ENCODE data around the gene STAT5B.

STAT5B gene

DNA sequence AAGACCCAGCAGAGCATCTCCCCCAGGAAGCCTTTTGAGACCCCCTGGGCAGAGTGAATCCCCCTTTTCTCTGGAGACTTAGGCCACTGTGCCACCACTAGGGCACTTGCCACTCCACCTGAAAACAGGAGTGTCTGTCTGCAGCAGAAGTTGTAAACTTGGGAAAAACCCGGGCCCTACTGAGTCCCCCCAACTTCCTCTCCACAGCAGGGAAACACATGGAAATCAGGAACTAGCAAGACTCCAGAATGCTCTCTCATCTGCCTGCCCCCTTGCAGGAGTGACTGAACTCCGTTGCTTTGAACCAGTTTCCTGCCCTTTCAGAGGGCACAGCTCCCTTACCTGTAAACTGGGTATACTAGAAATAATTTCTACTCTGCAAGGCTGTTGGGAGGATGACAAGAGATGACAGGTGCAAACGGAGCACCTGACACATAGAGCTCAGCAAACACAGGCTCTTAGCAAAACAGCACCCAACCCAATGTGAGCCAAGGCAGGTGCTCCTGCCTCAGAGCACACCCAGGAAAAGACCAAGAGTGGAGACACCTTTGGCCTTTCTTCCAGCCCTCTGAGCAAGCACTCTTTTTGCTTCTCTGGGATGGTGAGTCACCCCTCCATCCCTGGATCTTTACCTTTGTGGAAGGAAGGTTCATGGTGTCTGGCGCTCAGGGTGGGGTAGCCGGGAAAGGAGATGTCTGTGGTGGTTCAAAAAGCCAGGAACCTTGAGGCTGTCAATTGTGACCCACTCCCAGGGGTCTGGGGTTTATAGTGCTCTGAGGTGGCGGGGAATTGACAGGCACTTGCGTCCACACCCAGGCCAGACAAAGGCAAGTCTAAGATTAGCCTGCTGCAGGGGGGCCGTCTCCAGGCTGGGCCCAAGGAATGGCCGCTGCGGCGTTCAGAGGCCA, 91.2 kb downstream of the STAT5B start, which contains the start of gene HCRT:
HCRT (minus strand) TSS at position 740 of the 908 bp plus-strand sequence; CDS start at position 653, 87 bp downstream.
- no peaks in the 10 kb centered on the region for H3K9me3 ChIP-seq (ENCODE audit: control insufficient read depth, low read depth, low read length)
- no peak within 1 kb of the TSS for H3K9ac ChIP-seq (ENCODE audit: low read length)
- H3K4me1 ChIP-seq (ENCODE audit: control insufficient read depth, low read depth, low read length), result peaks cover 14% of the 10 kb centered on the region
- H3K36me3 ChIP-seq (ENCODE audit: control insufficient read depth, low read depth, low read length), result no peaks in the 10 kb centered on the region
- H3K27ac ChIP-seq (ENCODE audit: low read length), result no peak within 1 kb of the TSS
- H3K27me3 ChIP-seq (ENCODE audit: control insufficient read depth, insufficient read depth, low read length), result peaks cover 51% of the 10 kb centered on the region
- H3K4me3 ChIP-seq (ENCODE audit: low read length), result no peak within 1 kb of the TSS

- Histone ChIP-seq H3K9ac (ENCODE audit: low read length) (no peak overlapping the region), H3K27me3 (ENCODE audit: control insufficient read depth, insufficient read depth, low read length) (peaks cover 58% of the 10 kb centered on the region), H3K36me3 (ENCODE audit: control insufficient read depth, low read depth, low read length) (no peaks in the 10 kb centered on the region), H3K27ac (ENCODE audit: low read length) (no peak overlapping the region), H3K4me1 (ENCODE audit: control insufficient read depth, low read depth, low read length) (peaks cover 14% of the 10 kb centered on the region), H3K4me3 (ENCODE audit: low read length) (peak overlapping the region; percentile 62), H3K9me3 (ENCODE audit: control insufficient read depth, low read depth, low read length) (no peaks in the 10 kb centered on the region)
Measured at GRCh38 chr17:42183741-42184711, 92.2 kb downstream of the STAT5B start.

- Histone ChIP-seq H3K27ac (ENCODE audit: low read length) (no peak overlapping the region), H3K4me1 (ENCODE audit: control insufficient read depth, low read depth, low read length) (peaks cover 14% of the 10 kb centered on the region), H3K9ac (ENCODE audit: low read length) (no peak overlapping the region), H3K9me3 (ENCODE audit: control insufficient read depth, low read depth, low read length) (no peaks in the 10 kb centered on the region), H3K27me3 (ENCODE audit: control insufficient read depth, insufficient read depth, low read length) (peaks cover 58% of the 10 kb centered on the region), H3K4me3 (ENCODE audit: low read length) (peak overlapping the region; percentile 62), H3K36me3 (ENCODE audit: control insufficient read depth, low read depth, low read length) (no peaks in the 10 kb centered on the region)
Measured at GRCh38 chr17:42182927-42183734, 93.1 kb downstream of the STAT5B start.

GRCh38 chr17:42181851-42182207, 94.4 kb downstream of the STAT5B start:
- H3K9ac ChIP-seq (ENCODE audit: low read length), result no peak overlapping the region
- H3K36me3 ChIP-seq (ENCODE audit: control insufficient read depth, low read depth, low read length), result no peaks in the 10 kb centered on the region
- H3K27me3 ChIP-seq (ENCODE audit: control insufficient read depth, insufficient read depth, low read length), result peaks cover 58% of the 10 kb centered on the region
- no peak overlapping the region for H3K27ac ChIP-seq (ENCODE audit: low read length)
- H3K4me3 ChIP-seq (ENCODE audit: low read length), result peak overlapping the region; percentile 68
- H3K4me1 ChIP-seq (ENCODE audit: control insufficient read depth, low read depth, low read length), result peaks cover 14% of the 10 kb centered on the region
- no peaks in the 10 kb centered on the region for H3K9me3 ChIP-seq (ENCODE audit: control insufficient read depth, low read depth, low read length)

DNA sequence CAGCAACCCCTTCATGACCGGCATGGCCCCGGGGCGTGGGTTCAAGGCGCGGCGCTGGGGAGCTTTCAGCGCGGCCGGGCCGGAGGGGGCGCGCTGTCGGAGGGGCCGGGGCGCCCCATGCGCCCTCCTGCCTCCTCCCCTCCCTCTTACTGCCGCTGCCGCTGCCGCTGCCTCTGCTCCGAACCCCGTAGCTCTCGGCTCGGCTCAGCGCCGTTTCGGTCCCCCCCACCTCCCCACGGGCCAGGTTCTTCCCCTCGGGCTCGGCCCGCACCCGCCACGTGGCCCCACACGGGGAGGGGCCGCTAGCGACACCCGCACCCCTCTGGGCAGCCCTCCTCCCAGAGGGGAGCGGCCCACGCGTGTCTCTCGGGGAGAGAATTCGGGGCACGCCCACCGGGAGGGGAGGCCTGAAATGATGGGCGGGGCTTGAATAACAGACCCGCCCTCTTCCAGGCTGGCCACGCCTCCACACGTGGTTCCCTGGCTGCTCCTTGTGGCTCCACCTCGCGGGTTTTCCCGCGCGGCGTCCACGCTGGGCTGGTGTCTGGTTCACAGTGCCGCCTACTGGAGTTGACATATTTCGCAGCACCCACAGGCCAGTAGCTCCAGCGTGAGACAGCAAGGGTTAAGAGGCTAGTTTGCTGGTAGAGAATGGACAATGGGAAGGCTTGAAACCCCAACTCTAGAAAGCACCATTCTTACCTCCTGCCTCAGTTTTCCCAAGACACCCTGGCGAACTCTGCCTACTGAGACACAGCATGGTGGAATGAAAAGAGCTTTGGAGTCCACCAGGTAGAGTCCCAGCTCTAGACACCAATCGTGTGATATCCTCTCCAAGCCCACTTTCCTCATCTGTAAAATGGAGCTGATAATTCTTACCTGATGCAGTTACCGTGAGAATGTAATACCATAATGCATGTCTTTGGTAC, 95.0 kb downstream of the STAT5B start, which contains the start of gene KCNH4:
KCNH4 (minus strand) TSS at position 221 of the 929 bp plus-strand sequence; CDS start at position 24, 197 bp downstream.
- Histone ChIP-seq H3K27ac (ENCODE audit: low read length) (no peak within 1 kb of the TSS), H3K4me1 (ENCODE audit: control insufficient read depth, low read depth, low read length) (peaks cover 14% of the 10 kb centered on the region), H3K36me3 (ENCODE audit: control insufficient read depth, low read depth, low read length) (no peaks in the 10 kb centered on the region), H3K9me3 (ENCODE audit: control insufficient read depth, low read depth, low read length) (no peaks in the 10 kb centered on the region), H3K9ac (ENCODE audit: low read length) (no peak within 1 kb of the TSS), H3K4me3 (ENCODE audit: low read length) (peak within 1 kb of the TSS; percentile 68), H3K27me3 (ENCODE audit: control insufficient read depth, insufficient read depth, low read length) (peaks cover 58% of the 10 kb centered on the region)

- Histone ChIP-seq H3K4me3 (ENCODE audit: low read length) (peak overlapping the region; percentile 68), H3K4me1 (ENCODE audit: control insufficient read depth, low read depth, low read length) (peaks cover 14% of the 10 kb centered on the region), H3K9ac (ENCODE audit: low read length) (no peak overlapping the region), H3K27me3 (ENCODE audit: control insufficient read depth, insufficient read depth, low read length) (peaks cover 58% of the 10 kb centered on the region), H3K27ac (ENCODE audit: low read length) (no peak overlapping the region), H3K36me3 (ENCODE audit: control insufficient read depth, low read depth, low read length) (no peaks in the 10 kb centered on the region), H3K9me3 (ENCODE audit: control insufficient read depth, low read depth, low read length) (no peaks in the 10 kb centered on the region)
Measured at GRCh38 chr17:42180411-42180921, 95.7 kb downstream of the STAT5B start.

- Histone ChIP-seq H3K27ac (ENCODE audit: low read length) (no peak overlapping the region), H3K36me3 (ENCODE audit: control insufficient read depth, low read depth, low read length) (no peaks in the 10 kb centered on the region), H3K4me1 (ENCODE audit: control insufficient read depth, low read depth, low read length) (peaks cover 12% of the 10 kb centered on the region), H3K9me3 (ENCODE audit: control insufficient read depth, low read depth, low read length) (no peaks in the 10 kb centered on the region), H3K9ac (ENCODE audit: low read length) (no peak overlapping the region), H3K27me3 (ENCODE audit: control insufficient read depth, insufficient read depth, low read length) (peaks cover 53% of the 10 kb centered on the region), H3K4me3 (ENCODE audit: low read length) (peak overlapping the region; percentile 68)
Measured at GRCh38 chr17:42179911-42180410, 96.2 kb downstream of the STAT5B start.

DNA sequence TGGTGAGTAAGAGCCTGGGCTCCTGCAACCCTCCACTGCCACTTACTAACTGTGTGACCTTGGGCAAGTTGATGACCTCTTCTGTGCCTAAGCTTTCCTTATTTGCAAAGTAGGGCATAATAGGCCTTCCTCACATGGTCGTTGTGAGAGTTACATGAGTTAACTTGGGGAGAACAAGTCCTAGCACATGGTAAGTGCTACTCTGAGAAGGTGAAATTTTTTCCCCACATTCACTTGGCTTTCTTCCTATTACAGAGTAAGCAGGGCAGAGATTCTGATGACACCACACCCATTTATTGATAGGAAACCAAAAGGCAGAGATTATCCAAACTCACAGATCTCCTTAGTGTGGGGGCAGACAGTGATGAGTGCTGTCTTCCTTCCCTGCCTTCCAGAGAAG, 96.9 kb downstream of the STAT5B start:
- H3K4me1 ChIP-seq (ENCODE audit: control insufficient read depth, low read depth, low read length), result peaks cover 8% of the 10 kb centered on the region
- H3K36me3 ChIP-seq (ENCODE audit: control insufficient read depth, low read depth, low read length), result no peaks in the 10 kb centered on the region
- H3K9me3 ChIP-seq (ENCODE audit: control insufficient read depth, low read depth, low read length), result no peaks in the 10 kb centered on the region
- no peak overlapping the region for H3K4me3 ChIP-seq (ENCODE audit: low read length)
- H3K27me3 ChIP-seq (ENCODE audit: control insufficient read depth, insufficient read depth, low read length), result peaks cover 46% of the 10 kb centered on the region
- no peak overlapping the region for H3K9ac ChIP-seq (ENCODE audit: low read length)
- H3K27ac ChIP-seq (ENCODE audit: low read length), result no peak overlapping the region

GRCh38 chr17:42178817-42179216, 97.4 kb downstream of the STAT5B start:
- Histone ChIP-seq H3K9me3 (ENCODE audit: control insufficient read depth, low read depth, low read length) (no peaks in the 10 kb centered on the region), H3K27ac (ENCODE audit: low read length) (no peak overlapping the region), H3K9ac (ENCODE audit: low read length) (no peak overlapping the region), H3K4me1 (ENCODE audit: control insufficient read depth, low read depth, low read length) (peaks cover 8% of the 10 kb centered on the region), H3K4me3 (ENCODE audit: low read length) (no peak overlapping the region), H3K36me3 (ENCODE audit: control insufficient read depth, low read depth, low read length) (no peaks in the 10 kb centered on the region), H3K27me3 (ENCODE audit: control insufficient read depth, insufficient read depth, low read length) (peaks cover 43% of the 10 kb centered on the region)

DNA sequence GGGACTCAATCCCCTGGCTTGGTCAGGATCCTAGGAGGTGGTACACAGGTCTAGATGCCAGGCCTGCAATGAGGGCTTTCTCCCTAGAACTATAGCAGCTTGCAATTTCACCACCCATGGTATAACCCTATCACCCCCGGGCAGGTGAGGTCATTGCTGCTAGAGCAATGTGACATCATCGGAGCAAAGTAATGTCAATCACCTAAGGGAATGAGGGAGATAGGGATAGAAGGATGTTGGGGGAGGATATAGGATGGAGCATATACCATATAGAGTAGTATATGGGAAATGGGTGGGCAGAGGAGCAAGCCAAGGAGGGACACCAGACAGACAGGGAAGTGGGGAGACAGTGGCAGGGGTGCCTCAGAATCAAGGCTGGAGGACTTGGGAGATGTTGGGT, 98.5 kb downstream of the STAT5B start:
- Histone ChIP-seq H3K27ac (ENCODE audit: low read length) (no peak overlapping the region), H3K9me3 (ENCODE audit: control insufficient read depth, low read depth, low read length) (no peaks in the 10 kb centered on the region), H3K36me3 (ENCODE audit: control insufficient read depth, low read depth, low read length) (no peaks in the 10 kb centered on the region), H3K4me1 (ENCODE audit: control insufficient read depth, low read depth, low read length) (no peaks in the 10 kb centered on the region), H3K9ac (ENCODE audit: low read length) (no peak overlapping the region), H3K4me3 (ENCODE audit: low read length) (no peak overlapping the region), H3K27me3 (ENCODE audit: control insufficient read depth, insufficient read depth, low read length) (peaks cover 32% of the 10 kb centered on the region)
